Colonic mucosa (tissue), 4 donors: ENCODE results near the gene STT3B. TPM values are rescaled to one million over a fixed set of nuclear protein-coding genes. Genes with fewer than 3 reads are reported as not detected.

Experiments
- DNase-seq: peaks from one replicate; pipeline ENCODE4 v3.0.0-alpha.2; 2020
- H3K27ac ChIP-seq: fragments of 200-600 bp; one replicate; pipeline ENCODE4 v1.8.0; 2021
- H3K27me3 ChIP-seq: fragments of 200-600 bp; one replicate; pipeline ENCODE4 v1.8.0; 2021
- H3K36me3 ChIP-seq: fragments of 200-600 bp; one replicate; pipeline ENCODE4 v1.8.0; 2021
- H3K4me1 ChIP-seq: fragments of 200-600 bp; one replicate; pipeline ENCODE4 v1.8.0; 2021; ENCODE audit warnings: mild to moderate bottlenecking
- H3K4me3 ChIP-seq: fragments of 200-600 bp; one replicate; pipeline ENCODE4 v1.8.0; 2021
- H3K9ac ChIP-seq, 2 donors: one replicate each; pipeline ENCODE4 v1.7.0; 2013; ENCODE audit warnings: control low read depth in 2 of 2, low read depth in 2 of 2, low read length in 2 of 2
- H3K9me3 ChIP-seq: fragments of 200-600 bp; one replicate; pipeline ENCODE4 v1.8.0; 2021
- CTCF ChIP-seq: fragments of 200-600 bp; IDR thresholded peaks from one replicate; pipeline ENCODE4 v1.8.0; 2022; ENCODE audit warnings: antibody characterized with exemption, mild to moderate bottlenecking
- intact Hi-C: fragments of 100-400 bp; cut with DNase I; formaldehyde crosslinking; loops from one replicate; pipeline ENCODE4 v1.14.1; 2022
- total RNA-seq, 2 donors: library from RNA; stranded (reverse); fragmentation: NEBNext Ultra II Directional in 1 of 2; extraction: Animal tissue kit (Norgen Biotek cat#: 25700) in 1 of 2; gene quantifications; one replicate each; pipeline ENCODE4 v1.2.1, GENCODE V29; 2021
- donor health status: healthy.
- donor health status: DM: no; HTN: no; CAD: no.
- donor health status: DM: no; HTN: no; CAD: no.

STT3B gene
- total RNA-seq, 2 donors from 2014 or later: 118 to 143 TPM

GRCh38 chr3:31613654-31614053, 80.9 kb downstream of the STT3B start:
- no peaks in the 10 kb centered on the region for H3K9me3 ChIP-seq
- no peak overlapping the region for H3K4me3 ChIP-seq
- no peak for DNase-seq
- no peak for TF ChIP-seq CTCF
- H3K4me1 ChIP-seq: no peaks in the 10 kb centered on the region
- intact Hi-C loops: no loop called here
- no peak overlapping the region for H3K27ac ChIP-seq
- no peaks in the 10 kb centered on the region for H3K27me3 ChIP-seq
- H3K36me3 ChIP-seq: no peaks in the 10 kb centered on the region
- H3K9ac ChIP-seq: no peak overlapping the region

GRCh38 chr3:31614162-31614921, 81.6 kb downstream of the STT3B start:
- no peaks in the 10 kb centered on the region for H3K4me1 ChIP-seq
- H3K9ac ChIP-seq: no peak overlapping the region
- intact Hi-C loops: no loop called here
- no peak for TF ChIP-seq CTCF
- H3K36me3 ChIP-seq: no peaks in the 10 kb centered on the region
- no peaks in the 10 kb centered on the region for H3K27me3 ChIP-seq
- no peak for DNase-seq
- no peak overlapping the region for H3K4me3 ChIP-seq
- no peaks in the 10 kb centered on the region for H3K9me3 ChIP-seq
- no peak overlapping the region for H3K27ac ChIP-seq

GRCh38 chr3:31615071-31615875, 82.5 kb downstream of the STT3B start:
- no peaks in the 10 kb centered on the region for H3K4me1 ChIP-seq
- no peaks in the 10 kb centered on the region for H3K27me3 ChIP-seq
- intact Hi-C loops: no loop called here
- no peak overlapping the region for H3K4me3 ChIP-seq
- DNase-seq: no peak
- no peaks in the 10 kb centered on the region for H3K9me3 ChIP-seq
- no peaks in the 10 kb centered on the region for H3K36me3 ChIP-seq
- H3K9ac ChIP-seq: no peak overlapping the region
- no peak overlapping the region for H3K27ac ChIP-seq
- TF ChIP-seq CTCF: no peak

- Histone ChIP-seq H3K9me3 (no peaks in the 10 kb centered on the region), H3K9ac (no peak overlapping the region), H3K4me1 (no peaks in the 10 kb centered on the region), H3K27ac (no peak overlapping the region), H3K27me3 (no peaks in the 10 kb centered on the region), H3K36me3 (no peaks in the 10 kb centered on the region), H3K4me3 (no peak overlapping the region)
- no peak for DNase-seq
- TF ChIP-seq CTCF: no peak
- intact Hi-C loops: no loop called here
Measured at GRCh38 chr3:31616711-31617110, 84.0 kb downstream of the STT3B start.

- Histone ChIP-seq H3K9ac (no peak overlapping the region), H3K36me3 (no peaks in the 10 kb centered on the region), H3K27ac (no peak overlapping the region), H3K9me3 (no peaks in the 10 kb centered on the region), H3K4me3 (no peak overlapping the region), H3K4me1 (no peaks in the 10 kb centered on the region), H3K27me3 (no peaks in the 10 kb centered on the region)
- no peak for TF ChIP-seq CTCF
- DNase-seq: no peak
- intact Hi-C loops: no loop called here
Measured at GRCh38 chr3:31620656-31621055, 87.9 kb downstream of the STT3B start.
